SK-N-MC (cell line): ENCODE measurements around the gene PEX5L.

Experiments used
- EZH2 ChIP-seq: fragments of 200-600 bp; sonication (generic); IDR thresholded peaks from one replicate; pipeline ENCODE4 v1.6.1; 2017; ENCODE audit warnings: antibody characterized with exemption
- FOXP2 ChIP-seq: optimal IDR thresholded peaks from 2 replicates; pipeline ENCODE3; 2011; ENCODE audit warnings: mild to moderate bottlenecking, moderate library complexity; ENCODE audit not compliant: insufficient read depth; ENCODE audit errors: extremely low read length, control extremely low read depth
- POLR2AphosphoS5 ChIP-seq: IDR thresholded peaks from 2 replicates; pipeline ENCODE4 v1.6.1; 2012; ENCODE audit warnings: mild to moderate bottlenecking, low read depth, low read length, borderline replicate concordance

- TF ChIP-seq EZH2 = no peak
- TF ChIP-seq POLR2AphosphoS5 = no peak
- TF ChIP-seq FOXP2 = no peak
Observed at GRCh38 chr3:179760944-179761343, 275.8 kb downstream of the PEX5L start.
